HG03457 (cell line): ENCODE data around the gene USP7.

ENCODE experiments used
- ATAC-seq: cut with Tn5 transposase; IDR thresholded peaks from one replicate; pipeline ENCODE4 v1.9.1; 2021; ENCODE audit warnings: moderate number of reproducible peaks; ENCODE audit not compliant: unreplicated experiment

The USP7 gene

DNA sequence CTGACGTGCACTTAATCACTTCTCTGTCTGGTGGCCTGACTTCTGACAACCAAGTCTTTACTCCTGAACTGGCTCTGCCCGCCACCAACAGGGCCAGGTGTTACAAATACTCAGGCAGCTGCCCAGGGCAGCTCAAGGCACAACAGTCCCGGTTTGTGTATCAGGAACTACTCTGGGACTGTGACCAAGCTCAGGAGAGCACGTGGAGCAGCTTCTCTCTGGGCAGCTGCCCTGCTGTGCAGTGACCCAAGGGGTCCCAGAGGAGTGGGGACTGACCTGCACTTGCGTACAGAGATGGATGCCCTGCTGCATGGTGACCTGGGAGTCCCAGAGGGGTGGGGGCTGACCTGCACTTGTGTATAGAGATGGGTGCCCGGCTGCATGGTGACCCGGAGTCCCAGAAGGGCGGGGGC is 59.7 kb downstream of the USP7 start:
- ATAC-seq = no peak

DNA sequence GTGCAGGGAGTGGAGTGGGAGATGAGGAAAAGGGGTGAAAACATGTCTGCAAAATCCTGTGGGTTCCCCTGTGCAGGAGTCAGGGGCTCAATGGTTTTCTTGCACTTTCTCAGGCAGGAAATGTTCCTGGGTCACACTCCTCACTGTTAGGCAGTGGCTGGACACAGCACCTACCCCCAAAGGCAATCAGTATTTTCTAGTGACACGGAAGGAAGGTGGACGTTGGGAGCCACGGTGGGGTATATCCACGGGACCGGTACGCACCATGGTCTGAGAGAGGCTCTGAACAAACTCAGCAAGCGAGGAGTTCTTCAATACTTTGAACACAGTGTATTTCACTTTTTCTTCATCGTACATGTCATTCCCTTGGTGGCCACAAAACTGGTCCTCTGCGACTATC is 60.7 kb downstream of the USP7 start:
- ATAC-seq = no peak

DNA sequence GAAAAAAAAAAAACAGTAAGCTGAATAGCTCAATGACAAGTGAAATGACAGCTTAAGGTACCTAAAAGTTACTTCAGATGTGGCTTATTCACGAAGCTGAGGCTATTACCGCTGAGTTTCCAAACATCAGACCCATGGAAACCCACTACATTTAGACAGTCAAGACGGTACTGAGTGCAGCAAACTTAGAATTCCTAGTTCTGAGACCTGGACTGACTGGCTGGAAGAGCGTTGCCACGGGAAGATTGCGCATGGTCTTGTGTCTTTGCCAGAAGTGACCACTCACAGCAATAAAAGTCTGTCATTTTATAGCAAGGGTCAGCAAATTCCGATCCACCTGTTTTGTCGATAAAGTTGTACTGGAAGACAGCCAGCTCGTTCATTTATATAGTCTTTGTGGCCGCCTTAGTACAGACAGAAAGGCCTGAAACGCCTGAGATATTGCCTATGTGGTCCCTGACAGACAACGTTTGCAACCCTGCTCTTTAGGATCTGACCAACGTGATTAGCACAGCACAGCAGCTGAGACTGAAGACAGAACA is 62.3 kb downstream of the USP7 start:
- ATAC-seq = no peak

DNA sequence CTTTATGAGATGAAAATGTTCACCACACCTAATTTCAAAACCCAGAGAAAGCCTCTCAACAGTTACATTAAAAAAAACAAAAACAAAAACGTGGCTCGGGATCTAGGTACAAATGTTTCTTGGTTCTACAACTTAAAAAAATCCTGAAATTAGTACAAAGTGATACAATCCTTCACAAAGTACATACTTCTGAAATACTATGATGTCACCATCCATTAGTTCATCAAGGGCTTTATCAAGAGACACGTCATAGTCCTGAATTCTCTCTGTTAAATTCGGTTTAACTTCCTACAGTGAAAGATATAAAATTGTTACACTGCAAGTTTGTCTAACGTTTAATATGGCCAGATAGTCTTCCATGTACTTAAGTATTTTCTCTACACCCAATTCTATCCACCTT is 63.4 kb downstream of the USP7 start:
- ATAC-seq = no peak

DNA sequence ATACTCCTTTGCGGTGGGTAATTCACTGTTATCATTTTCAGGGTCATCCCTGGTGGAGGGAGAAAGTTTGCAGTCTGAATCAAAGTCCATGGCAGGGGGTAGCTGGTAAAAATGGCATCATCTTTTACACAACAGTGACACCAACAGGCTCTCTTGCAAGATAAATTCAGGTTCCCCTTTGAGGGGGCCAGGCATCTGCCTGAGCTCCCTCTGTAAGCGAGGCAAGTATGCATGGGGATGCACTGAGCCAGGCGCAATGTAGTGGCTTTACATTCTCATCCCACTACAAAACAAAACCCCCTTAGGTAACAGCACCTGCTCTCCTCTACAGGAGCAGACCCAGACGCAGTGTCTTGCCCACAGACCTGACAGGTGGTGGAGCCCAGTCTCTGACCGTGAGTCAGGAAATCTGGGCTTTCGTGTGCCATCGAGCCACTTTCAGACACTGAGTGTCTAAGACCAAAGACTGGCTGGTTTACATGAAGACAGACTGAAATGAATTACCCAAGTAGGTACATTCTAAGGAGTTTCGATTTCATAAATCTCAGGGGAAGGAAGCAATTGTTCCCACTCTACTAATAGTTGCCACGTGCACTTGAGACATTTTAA is 63.9 kb downstream of the USP7 start:
- ATAC-seq = no peak

DNA sequence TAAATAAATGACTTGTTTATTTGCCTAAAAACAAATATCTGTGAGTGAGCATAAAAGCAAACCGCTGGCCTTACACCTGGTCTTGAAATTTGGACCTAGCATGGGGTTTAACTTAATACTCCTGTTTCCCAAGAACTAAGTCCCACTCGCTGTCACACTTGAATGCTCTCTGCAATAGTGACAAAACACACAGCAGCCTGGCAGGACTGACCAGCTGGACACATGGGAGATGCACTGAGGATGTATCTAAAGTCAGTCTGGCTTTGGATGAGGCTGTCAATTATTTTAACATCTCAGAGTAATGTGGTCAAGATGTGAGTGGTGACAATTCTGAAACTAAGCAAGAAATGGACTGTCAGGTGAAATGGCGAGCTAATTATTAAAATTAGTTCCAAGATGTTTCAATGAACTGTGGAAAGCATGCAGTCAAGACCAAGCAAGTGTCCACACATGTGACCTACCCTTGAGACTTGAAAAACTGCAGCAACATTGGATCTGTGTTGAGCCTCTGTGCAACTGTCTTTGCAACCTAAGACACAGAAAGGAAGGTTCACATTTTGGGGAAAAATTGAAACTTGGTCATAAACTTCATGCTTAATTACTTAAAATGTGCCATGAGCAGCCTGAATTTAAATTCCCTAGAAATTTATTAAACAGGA is 64.9 kb downstream of the USP7 start:
- no peak for ATAC-seq

DNA sequence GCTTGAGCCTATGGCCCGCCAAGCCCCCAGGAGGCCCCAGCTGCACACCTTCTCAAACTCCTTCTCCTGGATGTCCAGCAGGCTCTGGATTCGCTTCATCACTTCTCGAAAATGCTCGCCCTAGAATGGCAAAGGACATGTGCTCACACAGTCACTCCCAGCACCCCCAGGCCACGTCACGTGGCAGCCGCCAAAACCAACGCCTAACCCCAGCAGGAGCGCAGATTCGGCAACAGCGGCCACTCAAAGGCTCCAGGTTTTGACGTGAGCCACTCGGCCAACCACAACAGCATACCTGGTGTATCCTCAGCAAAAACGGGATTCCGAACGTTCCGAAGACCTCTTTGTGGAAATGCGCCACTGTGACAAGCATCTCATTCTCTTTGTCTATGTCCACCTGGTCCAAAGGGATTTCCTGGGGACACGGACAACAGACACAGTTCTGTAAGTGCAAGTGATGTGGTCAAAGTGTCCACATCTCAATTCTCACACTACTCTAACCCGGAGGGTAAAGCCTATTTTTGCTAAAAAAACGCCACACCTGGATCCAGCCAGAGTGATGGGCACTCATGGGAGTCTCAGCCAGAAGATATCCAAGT is 68.9 kb downstream of the USP7 start:
- ATAC-seq = no peak

DNA sequence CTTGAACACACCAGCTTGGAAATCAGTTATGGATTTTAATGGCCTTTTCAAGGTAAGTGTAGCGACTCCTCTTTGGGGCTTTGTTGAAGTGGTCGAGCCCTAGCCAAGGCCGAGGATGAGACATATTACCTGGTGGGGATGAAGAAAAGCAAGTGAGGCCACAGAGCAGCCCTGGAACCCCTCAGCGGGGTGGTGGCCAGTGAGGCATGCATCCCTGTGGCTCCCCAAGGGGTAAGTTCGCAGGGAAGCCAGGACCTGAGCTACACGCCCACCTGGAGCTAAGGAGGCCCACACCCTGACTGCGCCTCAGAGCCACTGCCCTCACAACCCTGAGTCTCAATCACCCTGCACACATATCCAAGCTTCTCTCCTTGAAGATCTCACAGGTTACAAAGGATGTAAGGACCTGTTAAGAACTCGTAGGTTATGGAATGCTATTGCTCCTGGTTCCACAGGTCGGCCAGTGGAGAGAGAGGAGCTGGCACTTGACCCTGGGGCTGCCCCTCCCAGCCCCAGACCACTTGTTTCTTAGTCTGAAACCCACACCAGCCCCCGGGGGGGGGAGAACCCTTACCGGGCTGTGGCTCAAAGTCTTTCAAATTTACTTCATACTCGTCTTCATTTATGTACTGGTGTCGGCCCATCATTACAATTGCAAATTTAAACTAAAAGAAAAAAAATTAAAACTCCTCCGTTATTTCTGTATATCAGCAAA is 69.6 kb downstream of the USP7 start:
- no peak for ATAC-seq

DNA sequence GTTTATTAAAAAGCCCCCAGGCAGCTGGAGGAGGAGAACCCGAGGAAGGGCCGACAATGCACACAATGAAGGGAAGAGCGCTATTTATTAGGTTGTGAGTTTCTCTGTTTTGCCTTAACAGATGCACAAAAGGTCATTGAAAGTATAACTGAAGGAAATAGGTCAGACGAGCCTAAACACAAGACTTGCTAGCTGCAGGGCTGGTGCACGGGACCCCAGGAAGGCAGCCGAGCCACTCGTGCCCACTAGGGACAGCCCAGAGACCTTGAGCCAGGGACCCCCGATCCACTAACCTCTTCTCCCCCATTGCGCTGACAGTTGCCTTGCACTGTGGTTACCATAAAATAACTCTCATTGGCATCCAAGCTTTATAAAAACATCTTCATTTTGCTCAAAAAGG is 70.3 kb downstream of the USP7 start:
- no peak for ATAC-seq

DNA sequence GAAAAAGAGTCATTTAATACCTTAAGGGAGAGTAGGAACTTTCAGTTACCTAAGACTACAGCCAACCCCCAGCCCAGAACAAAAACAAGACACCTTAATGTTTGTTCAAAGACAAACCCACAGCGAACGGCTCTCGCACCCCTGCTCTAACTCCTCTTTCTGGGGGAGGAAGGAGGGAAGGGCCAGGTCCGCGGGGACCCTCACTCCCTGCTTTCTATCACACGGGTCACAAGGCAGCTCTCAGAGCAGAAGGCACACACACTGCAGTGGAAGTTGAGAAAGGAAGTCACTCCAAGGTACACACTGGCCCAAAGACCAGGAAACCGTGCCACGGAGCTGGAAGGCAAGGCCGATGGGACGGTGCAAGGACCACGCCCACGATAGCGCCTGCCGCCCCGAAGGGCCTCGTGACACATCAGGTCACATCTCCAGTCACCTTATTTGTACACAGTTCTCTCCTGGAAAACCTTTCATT is 71.6 kb downstream of the USP7 start:
- peak; percentile 21 for ATAC-seq

DNA sequence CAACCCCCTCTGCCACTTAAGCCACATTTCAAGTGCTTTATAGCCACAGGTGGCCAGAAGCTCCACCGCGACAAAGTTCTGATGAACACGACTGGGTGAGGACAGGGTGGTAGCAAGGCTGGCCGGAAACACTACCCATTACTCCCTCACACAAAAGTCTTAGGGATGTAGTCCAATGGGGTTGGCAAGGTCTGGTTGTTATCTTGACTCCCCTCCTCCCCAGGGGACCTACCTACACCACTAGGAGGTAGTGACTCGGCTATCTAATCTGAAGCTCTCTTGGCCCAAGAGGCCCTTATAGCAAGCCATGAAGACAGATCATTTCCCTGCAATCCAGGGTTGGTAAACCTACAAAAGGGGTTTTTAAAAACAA is 73.2 kb downstream of the USP7 start:
- no peak for ATAC-seq

DNA sequence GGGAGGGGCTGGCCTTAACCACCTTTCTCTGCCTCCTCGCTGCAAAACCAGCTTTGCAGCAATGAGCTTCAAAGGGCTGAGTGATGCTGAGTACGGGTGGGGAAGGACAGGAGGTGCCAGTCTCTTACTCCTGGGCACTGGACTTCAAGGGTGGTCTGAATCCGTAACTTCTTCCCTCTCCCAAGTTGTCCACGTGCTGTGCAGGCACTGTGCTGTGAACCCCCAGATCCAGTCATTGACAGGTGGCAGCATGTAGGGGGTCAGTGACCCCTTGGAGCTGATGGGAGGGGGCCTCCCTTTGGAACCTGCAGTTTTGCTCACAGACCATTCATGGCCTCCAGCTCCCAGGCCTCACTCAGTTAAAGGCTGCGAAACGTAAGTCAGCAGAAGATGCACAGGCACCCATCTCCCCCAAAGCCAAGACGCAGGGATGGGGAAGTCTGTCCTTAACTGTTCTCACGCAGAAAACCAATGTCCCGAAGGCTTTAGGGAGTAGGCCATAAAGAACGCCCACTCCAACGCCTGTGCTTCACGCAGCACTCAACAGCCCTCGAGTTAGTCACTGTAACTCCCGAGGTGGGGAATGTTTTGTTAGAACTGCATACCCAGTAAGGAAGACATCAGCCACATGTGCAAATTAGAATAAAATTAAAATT is 73.7 kb downstream of the USP7 start:
- no peak for ATAC-seq

DNA sequence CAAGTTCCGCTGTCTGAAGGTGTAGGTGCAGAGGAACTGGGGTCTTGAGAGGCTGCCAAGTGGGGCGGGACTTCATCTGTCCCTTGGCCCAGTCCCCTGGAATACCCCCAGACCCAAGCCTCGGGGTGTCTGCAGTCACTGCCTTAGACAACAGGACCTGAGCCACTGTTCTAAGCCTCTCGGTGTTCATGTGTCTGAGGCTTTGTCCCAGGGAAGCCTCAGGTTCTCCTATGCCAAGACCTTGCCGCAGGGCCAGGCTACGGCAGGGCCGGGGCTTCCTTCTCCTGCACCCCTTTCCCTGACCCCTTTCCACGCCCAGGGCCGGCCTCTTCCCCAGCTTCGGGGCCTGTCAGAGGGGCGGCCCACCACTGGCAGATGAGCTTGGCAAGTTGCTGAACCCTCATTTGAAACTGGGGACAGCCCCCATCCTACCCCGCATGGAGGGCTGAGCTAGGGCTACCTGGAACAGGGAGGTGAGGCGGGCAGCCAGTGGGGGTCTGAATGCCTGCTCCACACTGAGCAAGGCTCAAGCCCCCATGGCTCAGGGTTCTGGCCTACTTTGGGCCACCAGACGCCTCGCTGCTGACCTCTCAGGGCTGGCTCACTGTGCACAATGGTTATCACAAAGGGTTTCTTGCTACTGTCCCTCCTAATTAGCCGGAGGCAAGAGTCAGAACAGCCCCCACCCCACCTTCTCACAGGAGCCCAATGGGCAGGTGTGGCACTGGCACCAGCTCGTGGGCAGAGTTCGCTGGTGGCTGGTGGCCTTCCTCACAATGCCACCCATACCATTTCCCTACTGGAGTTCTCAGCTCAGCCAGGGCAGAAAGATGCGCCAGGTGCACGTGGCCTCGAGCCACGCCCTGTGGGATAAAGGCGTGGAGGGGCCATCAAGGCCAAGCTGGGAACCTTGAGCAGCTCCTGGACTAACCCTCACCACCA is 74.5 kb downstream of the USP7 start:
- no peak for ATAC-seq

DNA sequence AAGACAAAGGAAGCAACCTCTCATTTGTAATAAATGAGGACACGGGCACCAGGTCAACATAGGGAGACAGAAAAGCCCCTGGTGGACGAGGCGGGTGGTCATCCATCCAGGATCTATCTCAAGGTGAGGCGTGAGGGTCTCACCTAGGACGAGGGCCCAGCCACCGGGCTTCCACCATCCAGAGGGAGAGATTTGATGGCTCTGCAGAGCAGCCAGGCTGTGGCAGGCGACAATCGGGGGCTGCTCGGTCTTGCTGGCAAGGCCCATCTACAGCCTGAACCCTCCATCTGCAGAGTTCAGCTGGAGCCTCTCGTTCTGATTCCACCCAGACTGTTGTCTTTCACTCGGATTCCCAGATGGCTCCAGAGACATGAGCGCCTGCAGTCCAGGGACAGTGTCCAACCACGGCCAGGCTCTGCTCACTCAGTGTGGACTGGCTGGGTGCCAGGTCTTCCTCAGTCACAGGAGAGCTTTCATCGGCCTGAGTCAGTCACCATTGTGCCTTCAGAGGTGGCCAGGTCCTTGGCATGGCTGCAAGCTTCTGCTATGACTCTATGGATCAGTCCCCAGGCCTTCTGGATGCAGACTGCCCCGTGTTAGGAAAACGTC is 75.7 kb downstream of the USP7 start:
- no peak for ATAC-seq

DNA sequence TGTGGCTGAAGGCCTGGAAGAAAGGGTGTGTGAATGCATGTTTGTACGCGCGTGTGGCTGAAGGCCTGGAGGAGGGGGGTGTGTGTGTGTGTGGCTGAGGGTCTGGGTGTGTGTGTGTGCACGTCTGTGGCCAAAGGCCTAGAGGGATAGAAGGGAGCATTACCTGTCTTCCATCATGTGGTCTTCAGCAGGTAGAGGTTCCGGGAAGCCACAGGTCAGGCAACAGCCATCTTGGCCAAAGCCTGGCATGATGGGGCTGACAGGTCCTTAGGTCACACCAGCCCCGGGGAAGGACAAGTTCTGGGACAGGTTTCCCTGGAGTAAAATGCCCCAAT is 76.3 kb downstream of the USP7 start:
- ATAC-seq = no peak

DNA sequence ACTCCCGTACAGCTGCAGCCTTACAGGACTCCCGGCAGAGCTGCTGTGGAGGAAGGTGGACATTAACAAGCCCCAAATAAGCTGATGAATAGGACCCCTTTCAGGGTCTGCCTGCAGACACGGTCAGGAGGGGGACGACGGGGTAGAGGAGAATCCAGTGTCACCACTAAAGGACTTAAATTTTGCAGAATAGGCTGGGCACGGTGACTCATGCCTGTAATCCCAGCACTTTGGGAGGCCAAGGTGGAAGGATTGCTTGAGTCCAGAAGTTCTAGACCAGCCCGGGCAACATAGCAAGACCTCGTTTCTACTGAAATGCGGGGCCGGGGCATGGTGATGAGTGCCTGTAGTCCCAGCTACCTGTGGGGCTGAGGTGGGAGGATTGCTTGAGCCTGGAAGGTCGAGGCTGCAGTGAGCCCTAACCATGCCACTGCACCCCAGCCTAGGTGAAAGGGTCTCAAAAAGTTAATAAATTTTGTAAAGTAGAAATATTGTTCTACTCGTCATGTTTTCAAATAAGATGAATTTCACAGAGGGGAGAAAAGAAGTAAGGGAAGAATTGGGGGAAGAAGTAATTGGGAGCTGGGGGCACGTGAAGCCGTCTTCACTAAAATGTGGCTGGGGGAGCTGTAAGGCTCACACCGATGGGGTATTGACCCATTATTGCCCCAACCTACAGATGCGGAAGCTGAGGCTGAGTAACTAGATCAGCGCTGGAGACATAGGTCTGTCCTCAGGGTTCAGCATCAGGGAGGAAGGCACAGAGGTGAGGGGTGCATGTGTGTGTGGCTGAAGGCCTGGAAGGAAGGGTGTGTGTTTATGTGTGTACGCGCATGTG is 76.9 kb downstream of the USP7 start:
- ATAC-seq = no peak

DNA sequence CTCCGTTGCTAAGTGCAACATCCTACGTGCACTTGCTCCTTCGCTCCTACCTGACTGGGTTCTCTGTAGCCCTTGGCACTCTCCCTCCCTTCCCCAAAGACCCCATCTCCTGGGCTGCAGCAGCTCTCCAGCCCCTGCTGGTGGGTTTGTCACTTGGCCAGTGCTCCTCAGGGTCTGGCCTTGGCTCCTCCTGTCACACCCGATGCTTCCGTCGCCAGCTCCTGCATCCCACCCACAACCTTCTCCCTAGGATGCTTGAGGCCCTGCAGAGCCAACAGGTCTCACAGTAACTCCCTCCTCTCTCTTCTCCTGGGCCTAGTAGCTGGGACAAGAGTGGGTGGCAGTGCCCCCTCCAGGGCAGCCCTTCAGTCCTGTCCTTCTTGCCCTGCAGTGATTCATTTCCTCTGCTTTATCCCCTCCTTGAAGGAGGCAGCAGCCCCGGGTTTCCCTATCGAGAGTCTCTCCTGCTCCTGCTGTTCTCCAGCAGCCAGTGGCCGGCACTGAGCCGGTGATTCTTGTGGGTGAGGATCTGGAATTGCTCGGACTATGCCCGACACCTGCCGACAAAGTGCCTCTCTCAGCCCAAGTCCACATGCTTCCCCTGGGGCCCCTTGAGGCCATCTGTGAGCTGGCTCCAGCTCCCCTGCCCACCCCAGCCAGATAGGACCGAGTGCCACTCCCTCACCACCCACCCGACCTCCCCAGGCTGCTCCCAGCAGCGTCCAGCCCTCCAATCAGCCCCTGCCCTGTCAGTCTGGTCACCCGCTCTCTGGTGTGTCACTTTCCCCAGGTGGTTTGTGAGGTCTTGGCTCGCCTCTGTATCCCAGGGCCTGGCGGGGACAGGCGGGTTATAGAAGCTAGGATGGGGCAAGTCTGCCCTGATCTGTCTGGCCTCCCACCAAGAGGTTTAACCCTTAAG is 77.8 kb downstream of the USP7 start:
- ATAC-seq = no peak
